ENCODE results near the gene TBX18.
A peak's percentile ranks its signal among the peaks of the same experiment; 100 is the strongest.

Gene TBX18

GRCh38 chr6:84764332-84765049, at the start of gene TBX18:
TBX18 (minus strand) TSS chr6:84764598; CDS start chr6:84764181, 417 bp downstream.
- DNase-seq (ENCODE audit: insufficient read length, low spot score) (peak; percentile 65), FAIRE-seq (no peak)
- no peak for TF ChIP-seq CTCF (IDR thresholded peaks at IDR 0.05; ENCODE audit: insufficient read depth, missing control alignments)

- FAIRE-seq = no peak
Measured at GRCh38 chr6:84811351-84811750, 47.0 kb upstream of the TBX18 start.

GRCh38 chr6:84809455-84809854, 45.1 kb upstream of the TBX18 start:
- TF ChIP-seq CTCF (IDR thresholded peaks at IDR 0.05; ENCODE audit: insufficient read depth, missing control alignments) = no peak
- no peak for FAIRE-seq
- no peak for DNase-seq (ENCODE audit: insufficient read length, low spot score)

More at GRCh38 chr6:84811351-84811750, 47.0 kb upstream of the TBX18 start:
- no peak for DNase-seq (ENCODE audit: insufficient read length, low spot score)
- no peak for TF ChIP-seq CTCF (IDR thresholded peaks at IDR 0.05; ENCODE audit: insufficient read depth, missing control alignments)

GRCh38 chr6:84808491-84809061, 44.2 kb upstream of the TBX18 start:
- FAIRE-seq = no peak
- DNase-seq (ENCODE audit: insufficient read length, low spot score) = no peak
- TF ChIP-seq CTCF (IDR thresholded peaks at IDR 0.05; ENCODE audit: insufficient read depth, missing control alignments) = no peak

GRCh38 chr6:84805145-84805544, 40.7 kb upstream of the TBX18 start:
- no peak for TF ChIP-seq CTCF (IDR thresholded peaks at IDR 0.05; ENCODE audit: insufficient read depth, missing control alignments)
- DNase-seq (ENCODE audit: insufficient read length, low spot score) = no peak
- no peak for FAIRE-seq

GRCh38 chr6:84804720-84805119, 40.3 kb upstream of the TBX18 start:
- DNase-seq (ENCODE audit: insufficient read length, low spot score) (no peak), FAIRE-seq (no peak)
- TF ChIP-seq CTCF (IDR thresholded peaks at IDR 0.05; ENCODE audit: insufficient read depth, missing control alignments) = no peak

- DNase-seq (ENCODE audit: insufficient read length, low spot score) (no peak), FAIRE-seq (no peak)
Measured at GRCh38 chr6:84801250-84801649, 36.9 kb upstream of the TBX18 start.

More at GRCh38 chr6:84801250-84801649, 36.9 kb upstream of the TBX18 start:
- TF ChIP-seq CTCF (IDR thresholded peaks at IDR 0.05; ENCODE audit: insufficient read depth, missing control alignments) = no peak

All from D721Med (cell line).